Right kidney (tissue), 1 donor: ENCODE results near the gene TLE6.
"Not testable (repeated sequence)": the region's sequence is repeated elsewhere in the genome, so short reads cannot be mapped to it uniquely, and the experiment has no call there.

ENCODE experiments used
- DNase-seq: peaks from one replicate; pipeline ENCODE4 v3.0.0-alpha.2; 2016

The TLE6 gene

GRCh38 chr19:3003046-3003445 lies 25.7 kb downstream of the TLE6 start:
- DNase-seq = no peak

- no peak for DNase-seq
Observed at GRCh38 chr19:3004522-3004921, 27.2 kb downstream of the TLE6 start.

GRCh38 chr19:3005345-3005744 lies 28.0 kb downstream of the TLE6 start:
- DNase-seq = no peak

GRCh38 chr19:3006075-3006767 lies 28.9 kb downstream of the TLE6 start:
- no peak for DNase-seq

DNA sequence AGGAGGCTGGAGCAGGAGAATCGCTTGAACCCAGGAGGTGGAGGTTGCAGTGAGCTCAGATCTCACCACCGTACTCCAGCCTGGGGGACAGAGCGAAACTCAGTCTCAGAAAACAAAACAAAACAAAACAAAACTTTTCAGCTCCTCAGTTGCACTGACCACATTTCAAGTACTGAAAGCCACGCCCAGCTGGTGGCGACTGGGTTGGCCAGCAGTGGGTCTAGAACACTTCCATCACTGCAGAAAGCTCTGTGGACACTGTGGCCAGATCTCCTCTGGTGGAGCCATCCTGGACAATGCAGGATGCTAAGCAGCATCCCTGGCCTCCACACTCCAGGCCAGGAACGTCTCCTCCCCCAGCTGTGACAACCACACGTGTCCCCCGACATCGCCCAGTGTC lies 30.6 kb downstream of the TLE6 start:
- DNase-seq = no peak

- DNase-seq = no peak
Observed at GRCh38 chr19:3008994-3009393, 31.6 kb downstream of the TLE6 start.

GRCh38 chr19:3010871-3011270 lies 33.5 kb downstream of the TLE6 start:
- DNase-seq = no peak

GRCh38 chr19:3012059-3012458 lies 34.7 kb downstream of the TLE6 start:
- not testable (repeated sequence) for DNase-seq

- no peak for DNase-seq
Observed at GRCh38 chr19:3012621-3013262, 35.4 kb downstream of the TLE6 start.

DNA sequence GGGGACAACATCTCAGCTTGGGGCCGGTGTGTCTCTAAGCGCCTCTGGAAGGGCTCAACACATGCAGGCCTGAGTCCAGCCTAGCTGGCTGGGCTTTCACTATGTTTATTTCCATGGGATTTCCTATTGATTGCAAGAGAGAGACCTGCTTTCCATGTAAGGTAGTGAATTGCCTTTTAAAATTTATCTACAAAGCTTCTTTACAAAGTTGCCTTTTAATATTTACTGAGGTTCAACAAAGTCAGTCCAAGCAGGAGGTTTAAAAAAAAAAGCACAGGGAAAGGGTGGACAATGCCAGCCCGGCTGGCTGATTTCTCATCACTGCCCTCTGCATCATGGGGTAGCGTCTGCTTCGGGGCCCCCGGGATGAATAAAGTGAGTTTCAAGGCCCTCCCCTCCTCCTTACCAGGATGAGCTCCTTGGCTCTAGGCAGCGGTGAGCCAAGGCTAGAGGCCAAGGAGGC lies 35.9 kb downstream of the TLE6 start:
- no peak for DNase-seq

DNA sequence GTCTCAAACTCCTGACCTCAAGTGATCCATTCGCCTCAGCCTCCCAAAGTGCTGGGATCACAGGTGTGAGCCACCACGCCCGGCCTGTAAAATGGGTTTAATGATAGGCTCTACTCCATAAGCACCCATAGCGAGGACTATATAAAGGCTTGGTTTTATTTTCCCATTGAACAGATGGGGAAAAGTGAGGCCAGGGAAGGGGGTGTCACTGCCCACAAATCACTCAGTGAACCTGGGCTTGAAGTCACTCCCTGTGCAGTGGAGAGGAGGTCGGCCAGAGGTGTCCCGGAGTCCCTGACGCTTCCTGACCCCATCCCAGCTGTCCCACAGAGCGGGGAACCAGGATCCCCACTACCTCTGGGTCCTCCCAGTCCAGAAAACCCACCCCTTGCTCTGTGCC lies 36.8 kb downstream of the TLE6 start:
- no peak for DNase-seq

DNA sequence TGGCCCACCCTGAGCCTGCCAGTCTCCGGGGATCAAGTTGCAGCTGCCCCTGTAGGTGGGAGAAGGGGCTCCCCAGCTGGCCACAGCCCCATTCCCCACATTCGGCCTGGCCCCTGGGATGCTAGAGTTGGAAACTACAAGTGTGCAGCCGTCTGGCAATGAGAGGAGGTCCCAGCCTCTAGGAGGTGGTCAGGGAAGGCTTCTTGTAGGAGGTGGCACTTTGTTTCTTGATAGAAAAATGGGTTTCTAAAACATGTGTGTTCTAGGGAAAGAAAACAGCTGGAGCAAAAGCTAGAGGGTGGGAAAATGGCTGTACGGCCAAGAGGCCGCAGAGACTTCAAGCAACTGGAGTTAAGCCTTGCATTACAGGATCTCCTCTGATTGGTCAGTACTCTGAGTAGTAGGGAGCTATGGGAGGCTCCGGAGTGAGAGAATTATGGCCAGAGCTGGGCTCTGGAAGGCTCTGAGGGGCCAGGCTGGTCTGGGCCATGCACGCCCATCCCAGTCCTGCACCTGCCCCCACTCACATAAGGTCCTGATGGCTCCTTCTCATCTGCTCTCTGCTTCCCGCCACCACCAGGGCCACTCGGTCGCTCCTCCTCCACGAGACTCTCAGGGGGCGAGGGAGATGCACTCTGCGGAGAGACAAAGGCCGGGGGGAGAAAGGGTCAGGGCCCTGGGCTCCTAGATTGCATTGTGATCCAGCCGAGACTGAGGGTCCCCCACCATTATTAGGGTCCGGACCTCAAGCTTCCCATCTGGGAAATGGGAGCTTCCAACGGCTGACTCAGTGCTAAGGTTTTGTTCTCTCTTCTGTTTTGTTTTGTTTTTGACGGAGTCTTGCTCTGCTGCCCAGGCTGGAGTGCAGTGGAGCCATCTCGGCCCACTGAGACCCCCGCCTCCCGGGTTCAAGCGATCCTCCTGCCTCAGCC lies 38.0 kb downstream of the TLE6 start:
- no peak for DNase-seq

DNA sequence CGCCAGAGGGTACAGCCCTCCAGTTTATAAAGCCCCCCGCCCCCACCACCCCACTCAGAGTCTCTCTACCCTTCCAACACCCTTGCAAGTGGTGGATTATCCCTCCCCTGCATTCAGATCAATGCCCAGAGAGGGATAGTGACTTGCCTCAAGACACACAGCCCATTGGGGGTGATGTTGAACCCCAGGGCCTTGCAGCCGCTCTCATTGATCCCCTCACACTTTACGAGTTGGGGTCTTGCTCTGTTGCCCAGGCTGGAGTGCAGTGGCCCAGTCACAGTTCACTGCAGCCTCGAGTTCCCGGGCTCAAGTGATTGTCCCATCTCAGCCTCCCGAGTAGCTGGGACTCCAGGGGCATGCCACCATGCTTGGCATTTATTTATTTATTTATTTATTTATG lies 40.6 kb downstream of the TLE6 start:
- DNase-seq = no peak

DNA sequence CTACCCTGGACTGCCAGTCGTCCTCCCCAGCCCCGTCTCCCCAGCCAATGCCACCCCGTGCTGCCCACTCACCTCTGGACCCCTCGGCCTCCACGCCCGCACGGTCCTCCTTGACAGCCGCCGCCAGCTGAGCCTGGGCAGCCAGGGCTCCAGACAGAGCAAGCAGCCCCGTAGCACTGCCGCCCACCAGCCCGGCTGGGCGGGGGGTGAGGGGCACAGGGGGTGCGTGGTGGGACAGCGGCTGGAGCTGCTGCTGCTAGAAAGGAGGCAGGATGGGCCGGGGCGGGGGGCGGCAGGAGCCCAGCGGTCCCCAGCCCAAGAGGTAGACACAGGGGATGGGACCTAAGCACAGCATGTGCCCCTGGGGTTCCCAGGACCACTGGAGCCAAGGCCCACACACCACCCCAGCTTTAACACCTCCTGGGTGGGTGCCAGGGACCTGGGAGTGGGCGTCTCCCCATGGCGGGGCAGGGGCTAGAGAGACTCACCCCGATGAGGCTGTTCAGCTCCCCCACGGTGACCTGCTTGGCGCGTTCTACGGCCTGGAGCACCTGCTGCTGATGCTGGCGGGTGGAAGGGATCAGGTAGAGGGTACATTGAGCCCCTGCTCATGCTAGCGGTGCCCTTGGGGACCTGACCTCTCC lies 42.0 kb downstream of the TLE6 start:
- DNase-seq = no peak

GRCh38 chr19:3020321-3020960 lies 43.1 kb downstream of the TLE6 start:
- no peak for DNase-seq

GRCh38 chr19:3024509-3024869 lies 47.1 kb downstream of the TLE6 start:
- DNase-seq = no peak

DNA sequence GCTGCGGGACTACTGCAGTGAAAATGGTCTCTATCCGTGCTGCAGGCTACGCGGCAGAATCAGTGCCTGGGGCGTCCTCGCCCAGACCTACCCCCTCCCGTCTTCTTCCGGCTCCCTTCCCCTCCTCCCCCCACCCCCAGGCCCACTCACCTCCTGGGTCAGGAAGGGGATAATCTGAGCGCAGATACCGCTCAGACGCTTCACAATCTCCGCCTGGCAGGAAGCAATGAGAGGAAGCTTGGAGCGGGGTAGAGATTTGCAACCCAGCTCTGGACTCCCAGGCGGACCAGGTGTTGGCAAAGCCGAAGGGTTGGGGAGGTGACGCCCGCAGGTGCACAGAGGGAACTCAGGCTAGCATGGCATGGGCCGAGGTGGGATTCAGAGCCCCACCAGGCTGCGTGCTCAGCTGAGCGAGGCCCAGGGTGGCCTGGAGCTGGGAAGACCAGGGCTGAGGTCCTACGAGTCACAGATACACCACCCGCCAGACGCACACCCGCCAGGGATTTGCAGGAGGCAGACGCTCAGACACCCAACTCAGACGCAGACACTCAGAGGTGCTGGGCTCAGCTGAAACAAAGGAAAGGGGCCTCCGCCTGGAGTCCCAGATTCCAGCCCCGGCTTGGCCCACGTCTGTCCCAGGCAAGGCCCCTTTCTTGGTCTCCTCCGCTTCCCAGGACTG lies 47.6 kb downstream of the TLE6 start:
- DNase-seq = peak; percentile 45

DNA sequence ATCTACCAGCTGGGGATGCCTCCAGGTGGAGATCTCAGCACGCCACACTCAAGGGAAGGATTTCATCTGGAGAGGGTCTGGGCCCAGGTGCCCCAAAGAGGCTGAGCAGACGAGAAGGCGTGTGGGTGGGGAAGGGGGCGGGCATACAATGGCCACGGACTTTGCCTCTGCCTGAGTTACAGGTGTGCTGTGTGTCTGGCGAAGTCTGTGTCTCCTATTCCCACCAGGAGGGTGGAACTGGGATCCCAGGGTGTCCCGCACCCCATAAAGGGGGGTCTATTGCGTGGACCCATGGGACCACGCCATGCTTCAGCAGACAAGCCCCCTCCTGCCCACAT lies 48.2 kb downstream of the TLE6 start:
- DNase-seq = no peak

DNA sequence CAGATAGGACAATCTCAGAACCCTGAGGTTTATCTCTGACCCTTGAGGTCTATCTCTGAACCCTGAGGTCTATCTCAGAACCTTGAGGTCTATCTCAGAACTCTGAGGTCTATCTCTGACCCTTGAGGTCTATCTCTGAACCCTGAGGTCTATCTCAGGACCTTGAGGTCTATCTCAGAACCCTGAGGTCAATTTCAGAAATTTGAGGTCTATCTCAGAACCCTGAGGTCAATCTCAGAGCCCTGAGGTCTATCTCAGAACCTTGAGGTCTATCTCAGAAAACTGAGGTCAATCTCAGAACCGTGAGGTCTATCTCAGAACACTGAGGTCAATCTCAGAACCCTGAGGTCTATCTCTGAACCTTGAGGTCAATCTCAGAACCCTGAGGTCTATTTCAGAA lies 49.4 kb downstream of the TLE6 start:
- no peak for DNase-seq

- no peak for DNase-seq
Observed at GRCh38 chr19:3027292-3027691, 49.9 kb downstream of the TLE6 start.

- DNase-seq = no peak
Observed at GRCh38 chr19:3027981-3028304, 50.6 kb downstream of the TLE6 start.
